ENCODE data around the gene WNT4.
A peak's percentile ranks its signal among the peaks of the same experiment; 100 is the strongest.

WNT4 gene

DNA sequence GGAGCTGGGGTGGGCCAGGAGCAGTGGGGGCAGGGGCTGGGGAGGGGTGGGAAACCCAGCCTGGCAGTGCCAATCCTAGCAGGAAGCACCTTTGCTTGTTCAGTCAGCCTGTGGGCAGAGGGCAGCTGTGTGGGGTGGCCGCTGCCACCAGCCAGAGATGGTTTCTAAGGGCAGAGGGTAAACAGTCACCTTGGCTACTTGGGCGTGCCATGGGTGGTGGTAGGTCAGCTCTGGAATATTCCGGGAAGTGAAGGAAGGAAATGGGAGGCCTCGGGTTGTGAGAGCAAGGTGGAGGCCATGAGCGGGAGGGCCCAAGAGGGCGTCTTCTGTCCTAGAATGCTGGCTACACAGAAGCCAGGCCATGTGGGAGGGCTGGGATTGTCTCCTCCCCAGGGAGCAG lies 20.7 kb upstream of the WNT4 start:
- peak overlapping the region in 1 of 2 donors; percentile 16 for H3K4me3 ChIP-seq (ENCODE audit: low read length in 2 of 2)
- H3K9me3 ChIP-seq (ENCODE audit: control insufficient read depth in 2 of 2, low read length in 2 of 2): no peaks in the 10 kb centered on the region
- no peak overlapping the region for H3K9ac ChIP-seq (ENCODE audit: low read depth in 1 of 2, low read length in 2 of 2)
- H3K36me3 ChIP-seq (ENCODE audit: control insufficient read depth in 2 of 2, insufficient read depth in 2 of 2, low read length in 2 of 2): no peaks in the 10 kb centered on the region
- no peaks in the 10 kb centered on the region for H3K27me3 ChIP-seq (ENCODE audit: control insufficient read depth in 2 of 2, insufficient read depth in 2 of 2, low read length in 2 of 2)
- H3K27ac ChIP-seq (ENCODE audit: low read depth in 2 of 2, low read length in 2 of 2): peak overlapping the region in 1 of 2 donors; percentile 78
- H3K4me1 ChIP-seq (ENCODE audit: control insufficient read depth in 2 of 2, insufficient read depth in 2 of 2, low read length in 2 of 2): peaks cover 0 to 14% of the 10 kb centered on the region in 2 donors

DNA sequence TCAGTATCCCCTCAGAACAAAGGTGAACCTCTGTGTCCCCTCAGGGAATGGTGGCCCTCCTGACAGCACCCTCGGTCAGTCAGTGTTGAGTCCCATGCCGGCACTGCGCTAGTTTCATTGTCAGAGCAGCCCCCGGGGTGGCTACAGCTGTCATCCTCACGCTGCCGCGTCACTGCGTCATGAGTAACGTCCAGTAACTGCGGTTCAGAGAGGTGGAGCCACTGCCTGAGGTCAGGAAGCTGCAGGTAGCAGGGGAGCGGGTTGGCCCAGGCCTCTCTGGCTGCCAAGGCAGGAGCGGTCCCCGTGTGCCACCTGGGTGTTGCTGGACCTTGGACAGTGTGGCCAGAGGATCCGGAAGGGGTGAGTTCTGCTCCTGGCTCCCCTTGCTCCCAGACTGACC lies 20.2 kb upstream of the WNT4 start:
- H3K4me1 ChIP-seq (ENCODE audit: control insufficient read depth in 2 of 2, insufficient read depth in 2 of 2, low read length in 2 of 2): peaks cover 0 to 14% of the 10 kb centered on the region in 2 donors
- no peak overlapping the region for H3K4me3 ChIP-seq (ENCODE audit: low read length in 2 of 2)
- H3K27ac ChIP-seq (ENCODE audit: low read depth in 2 of 2, low read length in 2 of 2): peak overlapping the region in 1 of 2 donors; percentile 78
- no peaks in the 10 kb centered on the region for H3K9me3 ChIP-seq (ENCODE audit: control insufficient read depth in 2 of 2, low read length in 2 of 2)
- H3K9ac ChIP-seq (ENCODE audit: low read depth in 1 of 2, low read length in 2 of 2): no peak overlapping the region
- no peaks in the 10 kb centered on the region for H3K36me3 ChIP-seq (ENCODE audit: control insufficient read depth in 2 of 2, insufficient read depth in 2 of 2, low read length in 2 of 2)
- no peaks in the 10 kb centered on the region for H3K27me3 ChIP-seq (ENCODE audit: control insufficient read depth in 2 of 2, insufficient read depth in 2 of 2, low read length in 2 of 2)

DNA sequence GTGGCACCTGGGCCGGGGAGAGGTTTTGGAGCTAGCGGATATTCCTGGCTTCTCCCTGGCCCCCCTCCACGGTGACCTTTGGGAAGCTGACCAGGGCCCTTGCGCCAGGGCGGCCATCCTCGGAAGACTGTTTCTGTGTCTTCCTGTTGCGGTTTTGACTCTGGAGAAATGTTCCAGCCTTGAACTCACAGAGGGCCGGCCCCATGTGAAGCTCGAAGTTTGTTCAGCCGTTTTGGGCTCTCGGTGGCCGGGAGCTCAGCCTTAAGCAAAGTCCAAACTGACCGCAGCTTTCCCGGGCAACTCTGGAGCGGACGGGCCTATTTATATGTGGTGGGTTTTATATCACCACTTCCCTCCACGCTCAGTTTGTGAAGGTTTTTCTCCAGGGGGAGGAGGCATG lies 17.0 kb upstream of the WNT4 start:
- no peak overlapping the region for H3K27ac ChIP-seq (ENCODE audit: low read depth in 2 of 2, low read length in 2 of 2)
- H3K9me3 ChIP-seq (ENCODE audit: control insufficient read depth in 2 of 2, low read length in 2 of 2): no peaks in the 10 kb centered on the region
- H3K4me1 ChIP-seq (ENCODE audit: control insufficient read depth in 2 of 2, insufficient read depth in 2 of 2, low read length in 2 of 2): peaks cover 0 to 14% of the 10 kb centered on the region in 2 donors
- no peak overlapping the region for H3K9ac ChIP-seq (ENCODE audit: low read depth in 1 of 2, low read length in 2 of 2)
- H3K4me3 ChIP-seq (ENCODE audit: low read length in 2 of 2): no peak overlapping the region
- H3K36me3 ChIP-seq (ENCODE audit: control insufficient read depth in 2 of 2, insufficient read depth in 2 of 2, low read length in 2 of 2): no peaks in the 10 kb centered on the region
- H3K27me3 ChIP-seq (ENCODE audit: control insufficient read depth in 2 of 2, insufficient read depth in 2 of 2, low read length in 2 of 2): no peaks in the 10 kb centered on the region

DNA sequence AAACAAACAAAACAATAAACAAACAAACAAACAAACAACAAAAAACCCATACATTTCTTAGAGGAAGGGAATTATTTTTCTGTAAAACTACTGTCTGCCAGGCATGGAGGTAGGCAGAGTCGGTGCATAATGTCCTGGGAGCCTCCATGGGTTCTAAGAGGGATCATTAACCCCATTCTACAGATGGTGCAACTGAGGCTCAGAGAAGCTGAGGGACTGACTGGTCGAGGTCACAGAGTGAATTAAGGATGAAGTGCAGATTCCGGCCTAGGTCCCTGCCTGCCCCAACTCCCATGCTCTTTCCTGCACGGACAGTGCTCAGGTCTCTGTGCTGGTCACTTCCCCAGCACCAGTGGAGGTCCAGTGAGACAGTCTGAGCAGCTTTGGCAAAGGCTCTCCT lies 15.8 kb upstream of the WNT4 start:
- Histone ChIP-seq H3K36me3 (ENCODE audit: control insufficient read depth in 2 of 2, insufficient read depth in 2 of 2, low read length in 2 of 2) (no peaks in the 10 kb centered on the region), H3K4me3 (ENCODE audit: low read length in 2 of 2) (no peak overlapping the region), H3K4me1 (ENCODE audit: control insufficient read depth in 2 of 2, insufficient read depth in 2 of 2, low read length in 2 of 2) (peaks cover 0 to 9% of the 10 kb centered on the region in 2 donors), H3K27me3 (ENCODE audit: control insufficient read depth in 2 of 2, insufficient read depth in 2 of 2, low read length in 2 of 2) (no peaks in the 10 kb centered on the region), H3K9ac (ENCODE audit: low read depth in 1 of 2, low read length in 2 of 2) (no peak overlapping the region), H3K27ac (ENCODE audit: low read depth in 2 of 2, low read length in 2 of 2) (no peak overlapping the region), H3K9me3 (ENCODE audit: control insufficient read depth in 2 of 2, low read length in 2 of 2) (no peaks in the 10 kb centered on the region)

DNA sequence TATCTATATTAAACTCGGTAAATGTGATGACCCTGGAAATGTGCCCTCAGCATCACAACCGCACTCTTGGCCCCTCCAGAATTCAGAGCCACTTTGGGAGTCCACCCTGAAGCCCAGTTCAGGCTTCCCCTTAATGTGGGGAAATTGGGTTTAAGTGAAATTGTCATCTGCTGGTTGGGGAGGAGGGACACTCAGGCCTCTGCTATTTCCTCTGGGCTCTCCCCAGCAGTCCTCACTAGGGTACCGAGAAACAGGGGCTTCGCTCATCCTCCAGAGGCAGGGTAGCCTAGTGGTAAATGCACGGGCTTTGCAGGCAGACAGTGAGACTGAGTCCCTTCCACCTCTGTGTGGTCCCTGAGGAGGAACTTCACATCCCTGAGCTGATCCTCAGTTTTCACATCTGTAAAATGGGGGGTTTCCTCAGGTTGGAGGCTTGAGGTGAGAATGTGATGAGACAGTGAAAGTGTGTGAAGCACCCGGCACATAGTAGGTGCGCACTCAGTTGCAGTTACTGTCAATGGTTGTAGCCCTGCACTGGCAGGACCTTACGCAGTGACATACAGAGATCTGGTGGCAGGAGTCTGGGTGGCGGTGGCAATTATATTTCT lies 14.6 kb upstream of the WNT4 start:
- peaks cover 0 to 2% of the 10 kb centered on the region in 2 donors for H3K27me3 ChIP-seq (ENCODE audit: control insufficient read depth in 2 of 2, insufficient read depth in 2 of 2, low read length in 2 of 2)
- H3K36me3 ChIP-seq (ENCODE audit: control insufficient read depth in 2 of 2, insufficient read depth in 2 of 2, low read length in 2 of 2): no peaks in the 10 kb centered on the region
- H3K4me1 ChIP-seq (ENCODE audit: control insufficient read depth in 2 of 2, insufficient read depth in 2 of 2, low read length in 2 of 2): peaks cover 0 to 3% of the 10 kb centered on the region in 2 donors
- H3K9ac ChIP-seq (ENCODE audit: low read depth in 1 of 2, low read length in 2 of 2): no peak overlapping the region
- no peak overlapping the region for H3K27ac ChIP-seq (ENCODE audit: low read depth in 2 of 2, low read length in 2 of 2)
- H3K4me3 ChIP-seq (ENCODE audit: low read length in 2 of 2): no peak overlapping the region
- no peaks in the 10 kb centered on the region for H3K9me3 ChIP-seq (ENCODE audit: control insufficient read depth in 2 of 2, low read length in 2 of 2)

- Histone ChIP-seq H3K36me3 (ENCODE audit: control insufficient read depth in 2 of 2, insufficient read depth in 2 of 2, low read length in 2 of 2) (no peaks in the 10 kb centered on the region), H3K4me1 (ENCODE audit: control insufficient read depth in 2 of 2, insufficient read depth in 2 of 2, low read length in 2 of 2) (peaks cover 0 to 3% of the 10 kb centered on the region in 2 donors), H3K9ac (ENCODE audit: low read depth in 1 of 2, low read length in 2 of 2) (no peak overlapping the region), H3K4me3 (ENCODE audit: low read length in 2 of 2) (no peak overlapping the region), H3K27me3 (ENCODE audit: control insufficient read depth in 2 of 2, insufficient read depth in 2 of 2, low read length in 2 of 2) (peaks cover 0 to 2% of the 10 kb centered on the region in 2 donors), H3K27ac (ENCODE audit: low read depth in 2 of 2, low read length in 2 of 2) (no peak overlapping the region), H3K9me3 (ENCODE audit: control insufficient read depth in 2 of 2, low read length in 2 of 2) (no peaks in the 10 kb centered on the region)
These were observed 12.6 kb upstream of the WNT4 start for GRCh38 chr1:22155517-22155916.

DNA sequence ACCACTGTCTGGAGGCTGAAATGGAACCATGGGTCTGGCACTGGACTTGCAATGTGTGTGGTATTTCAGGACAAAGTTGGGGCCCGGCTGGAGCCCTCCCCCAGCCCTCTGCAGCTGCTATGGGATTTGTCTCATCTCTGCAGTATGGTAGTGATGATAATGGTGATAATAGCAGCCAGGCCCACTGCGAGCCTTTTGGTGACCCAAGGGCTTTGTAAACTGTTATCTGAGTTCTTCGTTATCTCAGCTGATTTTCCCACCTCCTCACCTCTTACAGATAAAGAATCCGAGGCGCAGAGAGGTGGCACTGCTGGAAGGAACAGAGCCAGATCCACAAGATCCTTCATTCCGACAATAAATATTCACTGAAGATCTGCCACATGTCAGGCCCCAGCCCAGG lies 11.7 kb upstream of the WNT4 start:
- no peaks in the 10 kb centered on the region for H3K9me3 ChIP-seq (ENCODE audit: control insufficient read depth in 2 of 2, low read length in 2 of 2)
- no peaks in the 10 kb centered on the region for H3K36me3 ChIP-seq (ENCODE audit: control insufficient read depth in 2 of 2, insufficient read depth in 2 of 2, low read length in 2 of 2)
- no peak overlapping the region for H3K27ac ChIP-seq (ENCODE audit: low read depth in 2 of 2, low read length in 2 of 2)
- H3K4me3 ChIP-seq (ENCODE audit: low read length in 2 of 2): no peak overlapping the region
- H3K27me3 ChIP-seq (ENCODE audit: control insufficient read depth in 2 of 2, insufficient read depth in 2 of 2, low read length in 2 of 2): peaks cover 0 to 2% of the 10 kb centered on the region in 2 donors
- H3K4me1 ChIP-seq (ENCODE audit: control insufficient read depth in 2 of 2, insufficient read depth in 2 of 2, low read length in 2 of 2): peaks cover 0 to 3% of the 10 kb centered on the region in 2 donors
- no peak overlapping the region for H3K9ac ChIP-seq (ENCODE audit: low read depth in 1 of 2, low read length in 2 of 2)

GRCh38 chr1:22153660-22154437 lies 11.0 kb upstream of the WNT4 start:
- Histone ChIP-seq H3K27me3 (ENCODE audit: control insufficient read depth in 2 of 2, insufficient read depth in 2 of 2, low read length in 2 of 2) (peaks cover 0 to 2% of the 10 kb centered on the region in 2 donors), H3K27ac (ENCODE audit: low read depth in 2 of 2, low read length in 2 of 2) (no peak overlapping the region), H3K4me1 (ENCODE audit: control insufficient read depth in 2 of 2, insufficient read depth in 2 of 2, low read length in 2 of 2) (peaks cover 0 to 3% of the 10 kb centered on the region in 2 donors), H3K9ac (ENCODE audit: low read depth in 1 of 2, low read length in 2 of 2) (no peak overlapping the region), H3K9me3 (ENCODE audit: control insufficient read depth in 2 of 2, low read length in 2 of 2) (no peaks in the 10 kb centered on the region), H3K36me3 (ENCODE audit: control insufficient read depth in 2 of 2, insufficient read depth in 2 of 2, low read length in 2 of 2) (no peaks in the 10 kb centered on the region), H3K4me3 (ENCODE audit: low read length in 2 of 2) (no peak overlapping the region)

DNA sequence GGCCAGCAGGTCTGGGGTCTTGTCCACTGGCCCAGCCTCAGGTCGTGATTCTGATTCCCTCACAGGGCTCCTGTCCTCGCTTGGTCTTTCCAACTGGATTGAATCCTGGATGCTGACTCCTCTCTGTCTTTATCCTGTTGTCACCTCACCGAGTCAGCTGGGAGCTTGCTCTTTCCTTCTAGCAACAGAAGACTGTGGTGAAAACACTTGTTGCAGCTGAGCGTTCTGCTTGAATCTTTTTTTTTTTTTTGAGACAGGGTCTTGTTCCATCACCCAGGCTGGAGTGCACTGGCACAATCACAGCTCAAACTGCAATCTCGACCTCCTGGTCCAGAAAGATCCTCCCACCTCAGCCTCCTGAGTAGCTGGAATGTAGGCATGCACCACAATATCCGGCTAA lies 8.0 kb upstream of the WNT4 start:
- Histone ChIP-seq H3K4me1 (ENCODE audit: control insufficient read depth in 2 of 2, insufficient read depth in 2 of 2, low read length in 2 of 2) (peaks cover 0 to 3% of the 10 kb centered on the region in 2 donors), H3K9ac (ENCODE audit: low read depth in 1 of 2, low read length in 2 of 2) (no peak overlapping the region), H3K4me3 (ENCODE audit: low read length in 2 of 2) (no peak overlapping the region), H3K27ac (ENCODE audit: low read depth in 2 of 2, low read length in 2 of 2) (no peak overlapping the region), H3K27me3 (ENCODE audit: control insufficient read depth in 2 of 2, insufficient read depth in 2 of 2, low read length in 2 of 2) (peaks cover 0 to 7% of the 10 kb centered on the region in 2 donors), H3K36me3 (ENCODE audit: control insufficient read depth in 2 of 2, insufficient read depth in 2 of 2, low read length in 2 of 2) (no peaks in the 10 kb centered on the region), H3K9me3 (ENCODE audit: control insufficient read depth in 2 of 2, low read length in 2 of 2) (no peaks in the 10 kb centered on the region)

DNA sequence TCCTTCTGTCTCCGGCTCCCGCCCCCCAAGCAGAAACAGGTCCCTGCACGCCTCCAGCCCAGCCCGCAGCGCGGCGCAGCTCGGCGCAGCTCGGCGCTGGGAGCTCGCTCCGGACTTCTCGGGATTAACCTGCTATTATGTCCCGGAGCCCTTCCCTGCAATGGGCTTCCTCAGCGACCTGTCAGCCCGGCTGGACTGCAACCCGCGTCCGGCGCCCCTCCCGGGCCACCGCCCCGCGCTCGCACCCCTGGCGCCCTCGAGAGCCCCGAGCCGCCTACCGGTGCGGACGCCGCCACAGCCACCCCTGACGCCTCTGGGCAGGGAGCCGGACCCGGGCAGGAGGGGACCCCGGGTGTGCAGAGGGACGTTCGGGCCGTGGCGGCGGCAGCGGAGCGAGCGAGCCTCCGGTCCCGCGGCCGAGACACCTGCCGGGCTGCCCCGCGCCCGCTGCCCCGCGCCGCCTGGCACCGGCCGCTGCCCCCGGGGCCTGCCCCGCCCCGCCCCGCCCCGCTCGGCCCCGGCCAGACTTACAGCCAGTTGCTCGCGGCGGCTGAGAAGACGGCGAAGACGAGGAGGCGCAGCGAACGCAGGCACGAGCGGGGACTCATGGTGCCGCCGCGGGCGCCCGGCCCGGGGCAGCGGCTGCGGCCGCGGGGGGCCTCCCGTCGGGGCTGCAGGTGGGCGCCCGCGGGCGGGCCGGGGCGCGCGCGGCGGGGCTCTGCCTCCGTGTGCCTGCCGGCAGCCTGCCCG lies 407 bp downstream of the WNT4 start:
- H3K9ac ChIP-seq (ENCODE audit: low read depth in 1 of 2, low read length in 2 of 2): peak overlapping the region in 1 of 2 donors; percentile 42
- peaks cover 28 to 35% of the 10 kb centered on the region in 2 donors for H3K27me3 ChIP-seq (ENCODE audit: control insufficient read depth in 2 of 2, insufficient read depth in 2 of 2, low read length in 2 of 2)
- H3K9me3 ChIP-seq (ENCODE audit: control insufficient read depth in 2 of 2, low read length in 2 of 2): no peaks in the 10 kb centered on the region
- H3K4me1 ChIP-seq (ENCODE audit: control insufficient read depth in 2 of 2, insufficient read depth in 2 of 2, low read length in 2 of 2): peaks cover 11 to 14% of the 10 kb centered on the region in 2 donors
- H3K27ac ChIP-seq (ENCODE audit: low read depth in 2 of 2, low read length in 2 of 2): no peak overlapping the region
- peak overlapping the region; percentile 48 to 50 for H3K4me3 ChIP-seq (ENCODE audit: low read length in 2 of 2)
- no peaks in the 10 kb centered on the region for H3K36me3 ChIP-seq (ENCODE audit: control insufficient read depth in 2 of 2, insufficient read depth in 2 of 2, low read length in 2 of 2)

Data from mucosa of rectum (tissue), 2 donors.